ENCODE results near the gene DHRS11. TPM values are rescaled to one million over a fixed set of nuclear protein-coding genes. Genes with fewer than 3 reads are reported as not detected.
"Not testable (repeated sequence)": the region's sequence is repeated elsewhere in the genome, so short reads cannot be mapped to it uniquely, and the experiment has no call there.

Gene DHRS11
- total RNA-seq, 4 donors from 2014 or later = 93.1 to 307 (median 214) TPM

GRCh38 chr17:36602924-36603384 lies 11.3 kb downstream of the DHRS11 start:
- Histone ChIP-seq H3K36me3 (no peaks in the 10 kb centered on the region), H3K4me1 (peaks cover 10 to 48% (median 39%) of the 10 kb centered on the region in 4 donors), H3K9me3 (no peaks in the 10 kb centered on the region), H3K27me3 (no peaks in the 10 kb centered on the region), H3K4me3 (peak overlapping the region in 3 of 4 donors; percentile 61 to 89 (median 76)), H3K27ac (peak overlapping the region in 3 of 4 donors; percentile 85 to 90 (median 90))
- intact Hi-C loops (cut with DNase I; ENCODE audit: low total_unique reads) = no loop called here
- in situ Hi-C loops (cut with MboI; ENCODE audit: low pct_ligation_motif_present in 1 of 4, low pct_unique_long_range_greater_than_20kb in 1 of 4, low sequenced_read_pairs in 3 of 4) = loop anchor here in 2 of 4 donors (25.0 kb wide), 2 partner anchors 634 to 784 kb away; partner anchors contain the start of gene C17orf78 (in 2 of the 2)
- DNase-seq = peak; percentile 68
- TF ChIP-seq CTCF (IDR thresholded peaks at IDR 0.05) (peak; percentile 77 to 87 (median 81)), POLR2AphosphoS5 (IDR thresholded peaks at IDR 0.05) (no peak), POLR2A (IDR thresholded peaks at IDR 0.05) (no peak)
- WGBS, 2 donors (ENCODE audit: low coverage in 1 of 2) = 5 to 13% methylated on average over 1 to 5 of the region's 5 CpGs

GRCh38 chr17:36605028-36605427 lies 13.3 kb downstream of the DHRS11 start:
- H3K27me3 ChIP-seq; H3K27ac ChIP-seq; H3K4me3 ChIP-seq; H3K36me3 ChIP-seq; H3K9me3 ChIP-seq; intact Hi-C loops (cut with DNase I; ENCODE audit: low total_unique reads); DNase-seq: not testable (repeated sequence)
- WGBS, 2 donors (ENCODE audit: low coverage in 1 of 2) = 75 to 93% methylated on average over 1 to 5 of the region's 5 CpGs
- in situ Hi-C loops (cut with MboI; ENCODE audit: low pct_ligation_motif_present in 1 of 4, low pct_unique_long_range_greater_than_20kb in 1 of 4, low sequenced_read_pairs in 3 of 4) = loop anchor here in 2 of 4 donors (25.0 kb wide), 2 partner anchors 632 to 782 kb away; partner anchors contain the start of gene C17orf78 (in 2 of the 2)
- peaks cover 16 to 37% (median 24%) of the 10 kb centered on the region in 4 donors for H3K4me1 ChIP-seq

- Histone ChIP-seq H3K4me1 (peaks cover 2 to 13% (median 7%) of the 10 kb centered on the region in 4 donors), H3K27ac (no peak overlapping the region), H3K36me3 (no peaks in the 10 kb centered on the region), H3K27me3 (no peaks in the 10 kb centered on the region), H3K9me3 (no peaks in the 10 kb centered on the region), H3K4me3 (no peak overlapping the region)
- no peak for TF ChIP-seq CTCF (IDR thresholded peaks at IDR 0.05)
- no peak for TF ChIP-seq POLR2AphosphoS5 (IDR thresholded peaks at IDR 0.05)
- no peak for TF ChIP-seq EP300 (IDR thresholded peaks at IDR 0.05; ENCODE audit: low read depth)
- intact Hi-C loops (cut with DNase I; ENCODE audit: low total_unique reads) (no loop called here), in situ Hi-C loops (cut with MboI; ENCODE audit: low pct_ligation_motif_present in 1 of 4, low pct_unique_long_range_greater_than_20kb in 1 of 4, low sequenced_read_pairs in 3 of 4) (loop anchor here in 2 of 4 donors (25.0 kb wide), 2 partner anchors 629 to 779 kb away; partner anchors contain the start of gene C17orf78 (in 2 of the 2))
- DNase-seq = no peak
- WGBS, 2 donors (ENCODE audit: low coverage in 1 of 2) = 60 to 100% methylated on average over 1 to 5 of the region's 7 CpGs
These were observed 16.6 kb downstream of the DHRS11 start for GRCh38 chr17:36608280-36608679.

- intact Hi-C loops (cut with DNase I; ENCODE audit: low total_unique reads) = no loop called here
- Histone ChIP-seq H3K36me3 (no peaks in the 10 kb centered on the region), H3K4me1 (peaks cover 0 to 6% (median 4%) of the 10 kb centered on the region in 4 donors), H3K4me3 (no peak overlapping the region), H3K9me3 (no peaks in the 10 kb centered on the region), H3K27ac (no peak overlapping the region), H3K27me3 (peaks cover 2% of the 10 kb centered on the region)
- WGBS, 2 donors (ENCODE audit: low coverage in 1 of 2) = 47% methylated on average over 24 of the region's 24 CpGs; no CpG with 5 or more reads in 1 of the 2 donors
- DNase-seq = peak; percentile 30
- in situ Hi-C loops (cut with MboI; ENCODE audit: low pct_ligation_motif_present in 1 of 4, low pct_unique_long_range_greater_than_20kb in 1 of 4, low sequenced_read_pairs in 3 of 4) = loop anchor here in 2 of 4 donors (25.0 kb wide), 2 partner anchors 628 to 778 kb away; partner anchors contain the start of gene C17orf78 (in 2 of the 2)
- TF ChIP-seq POLR2AphosphoS5 (IDR thresholded peaks at IDR 0.05) = no peak
- TF ChIP-seq EP300 (IDR thresholded peaks at IDR 0.05; ENCODE audit: low read depth) = no peak
- no peak for TF ChIP-seq POLR2A (IDR thresholded peaks at IDR 0.05)
- TF ChIP-seq CTCF (IDR thresholded peaks at IDR 0.05) = peak in 3 of 5 experiments; percentile 15 to 48 (median 30)
These were observed 17.3 kb downstream of the DHRS11 start for GRCh38 chr17:36608794-36609497.
